Panc1 (cell line): ENCODE measurements around the gene FGF14. TPM values are rescaled to one million over a fixed set of nuclear protein-coding genes. Genes with fewer than 3 reads are reported as not detected.
A peak's percentile ranks its signal among the peaks of the same experiment; 100 is the strongest.

Experiments used
- ATAC-seq: fragments of 200-7000 bp; cut with Tn5 transposase; 2 replicates; pipeline ENCODE4 v1.9.1; 2020; ENCODE audit warnings: mild to moderate bottlenecking, moderate library complexity
- Bru-seq: library from RNA; stranded (reverse); fragments of 400-500 nt; gene quantifications from one replicate; lab custom pipeline; 2021; lab: Mats Ljungman, UMichigan
- BruChase-seq, 2 experiments: library from RNA; stranded (reverse); fragments of 400-500 nt; gene quantifications; one replicate each; lab custom pipeline; 2021; lab: Mats Ljungman, UMichigan
- BruUV-seq: library from RNA; stranded (reverse); fragments of 400-500 nt; replicated peaks from 2 replicates; lab custom pipeline; 2021; lab: Mats Ljungman, UMichigan
- CTCF ChIA-PET: fragments of 300-600 bp; sonication (Branson Sonifier 250); formaldehyde crosslinking; loops from one replicate; lab custom pipeline; 2022; ENCODE audit warnings: antibody characterized with exemption; lab: Charles Lee
- POLR2A ChIA-PET: fragments of 300-600 bp; sonication (Branson Sonifier 250); formaldehyde crosslinking; loops from one replicate; lab custom pipeline; 2022; ENCODE audit warnings: antibody characterized with exemption; lab: Charles Lee
- DNase-seq: peaks from one replicate; pipeline ENCODE4 v3.0.0-alpha.2; 2010; ENCODE audit warnings: low read depth, low spot score
- H3K27ac ChIP-seq: 2 replicates; pipeline ENCODE4 v1.5.1; 2011; ENCODE audit warnings: mild to moderate bottlenecking, low read length, inconsistent platforms
- H3K27me3 ChIP-seq: fragments of 200-500 bp; sonication (Bioruptor generic); 2 replicates; pipeline ENCODE4 v1.6.0; 2014; ENCODE audit warnings: low read length, inconsistent platforms; ENCODE audit not compliant: control insufficient read depth, insufficient read depth
- H3K36me3 ChIP-seq: fragments of 200-500 bp; sonication (Bioruptor generic); 2 replicates; pipeline ENCODE4 v1.5.1; 2014; ENCODE audit warnings: inconsistent platforms, mild to moderate bottlenecking, low read length, moderate library complexity; ENCODE audit not compliant: control insufficient read depth, insufficient read depth
- H3K4me1 ChIP-seq: 2 replicates; pipeline ENCODE4 v1.5.1; 2011; ENCODE audit warnings: inconsistent platforms, mild to moderate bottlenecking, low read length, moderate library complexity; ENCODE audit not compliant: control insufficient read depth, insufficient read depth
- H3K4me3 ChIP-seq, 2 experiments: 2 replicates each; pipeline ENCODE4 v1.5.1; 2011 to 2012; ENCODE audit warnings: low read depth in 2 of 2, low read length in 2 of 2, mild to moderate bottlenecking in 2 of 2, inconsistent platforms in 1 of 2, moderate library complexity in 1 of 2
- H3K9me3 ChIP-seq: fragments of 200-500 bp; sonication (Bioruptor generic); 2 replicates; pipeline ENCODE4 v1.5.1; 2014; ENCODE audit warnings: low read depth, mild to moderate bottlenecking, inconsistent platforms, low read length, moderate library complexity; ENCODE audit not compliant: control insufficient read depth, insufficient read depth
- POLR2AphosphoS5 ChIP-seq: IDR thresholded peaks from 2 replicates; pipeline ENCODE4 v1.6.1; 2012; ENCODE audit warnings: mild to moderate bottlenecking, low read depth, low read length, moderate library complexity
- SIN3A ChIP-seq: IDR thresholded peaks from 2 replicates; pipeline ENCODE4 v1.6.1; 2012; ENCODE audit warnings: low read depth, mild to moderate bottlenecking, low read length, moderate library complexity, borderline replicate concordance; ENCODE audit not compliant: insufficient read depth
- TCF7L2 ChIP-seq: IDR thresholded peaks from 2 replicates; pipeline ENCODE4 v1.6.1; 2011; ENCODE audit warnings: mild to moderate bottlenecking, low read depth, low read length, inconsistent platforms
- in situ Hi-C: cut with HindIII; loops from 2 replicates; pipeline ENCODE4 v1.10.0; 2016; ENCODE audit warnings: low sequenced_read_pairs, low pct_unique_long_range_greater_than_20kb
- intact Hi-C: fragments of 100-400 bp; cut with micrococcal nuclease; formaldehyde crosslinking; loops from one replicate; pipeline ENCODE4 v1.10.0; 2022; ENCODE audit not compliant: unreplicated experiment
- long read RNA-seq: library from polyadenylated mRNA; unstranded; transcript quantifications from one replicate; pipeline ENCODE4 v2.0.0, GENCODE V29; 2021; ENCODE audit not compliant: unreplicated experiment
- polyA plus RNA-seq: library from polyadenylated mRNA; unstranded; fragments of >200 nt; gene quantifications from one replicate; pipeline ENCODE4 v1.2.1, GENCODE V29; 2012; ENCODE audit warnings: missing spikeins; ENCODE audit not compliant: insufficient read length
- total RNA-seq: library from RNA; stranded (reverse); gene quantifications from one replicate; pipeline ENCODE4 v1.2.1, GENCODE V29; 2021; ENCODE audit not compliant: unreplicated experiment
- TF ChIP-seq, protein P1 (sequence below), 2 experiments: IDR thresholded peaks; 2 replicates each; pipeline ENCODE4 v1.6.1; 2011 to 2012; ENCODE audit warnings: low read depth in 2 of 2, control low read depth in 1 of 2, low read length in 1 of 2, mild to moderate bottlenecking in 1 of 2, moderate library complexity in 1 of 2; ENCODE audit not compliant: insufficient read depth in 1 of 2
- TF ChIP-seq, protein P2 (sequence below): fragments of 450-650 bp; IDR thresholded peaks from 2 replicates; pipeline ENCODE4 v1.5.1; 2017; ENCODE audit warnings: mild to moderate bottlenecking

FGF14 gene
- total RNA-seq (0.03 TPM), Bru-seq, nascent RNA (percentile 2 among the genes with signal in this experiment), BruChase-seq, experiment 1, labeled RNA remaining after a 2-hour chase (percentile 3 among the genes with signal in this experiment), BruChase-seq, experiment 2, labeled RNA remaining after a 6-hour chase (percentile 1 among the genes with signal in this experiment)
- polyA plus RNA-seq: 0.04 TPM
- long read RNA-seq: 0 reads

DNA sequence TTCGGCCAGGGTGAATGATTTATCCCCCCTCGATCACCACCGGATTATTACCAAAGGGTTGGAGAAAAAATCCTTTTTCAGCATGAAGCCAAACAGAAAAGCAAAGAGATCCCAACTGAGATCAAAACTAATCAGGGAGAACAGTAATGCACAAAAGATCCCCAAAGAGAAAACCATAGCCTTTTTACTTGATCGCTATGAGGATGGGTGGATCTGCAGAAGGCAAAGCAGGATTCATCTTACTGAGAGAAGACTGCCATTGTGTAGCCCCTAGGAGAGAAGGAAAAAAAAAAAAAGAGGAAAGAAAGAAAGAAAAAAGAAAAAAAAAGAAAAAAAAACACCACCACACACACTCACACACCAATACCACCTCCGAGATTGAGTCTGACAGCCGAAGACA, at the start of gene FGF14:
Gene FGF14, minus strand, starts transcription at position 283 of the 400 bp plus-strand sequence.
- DNase-seq: no peak
- intact Hi-C loops: no loop called here
- no peak for TF ChIP-seq TCF7L2
- TF ChIP-seq, protein P1, sequence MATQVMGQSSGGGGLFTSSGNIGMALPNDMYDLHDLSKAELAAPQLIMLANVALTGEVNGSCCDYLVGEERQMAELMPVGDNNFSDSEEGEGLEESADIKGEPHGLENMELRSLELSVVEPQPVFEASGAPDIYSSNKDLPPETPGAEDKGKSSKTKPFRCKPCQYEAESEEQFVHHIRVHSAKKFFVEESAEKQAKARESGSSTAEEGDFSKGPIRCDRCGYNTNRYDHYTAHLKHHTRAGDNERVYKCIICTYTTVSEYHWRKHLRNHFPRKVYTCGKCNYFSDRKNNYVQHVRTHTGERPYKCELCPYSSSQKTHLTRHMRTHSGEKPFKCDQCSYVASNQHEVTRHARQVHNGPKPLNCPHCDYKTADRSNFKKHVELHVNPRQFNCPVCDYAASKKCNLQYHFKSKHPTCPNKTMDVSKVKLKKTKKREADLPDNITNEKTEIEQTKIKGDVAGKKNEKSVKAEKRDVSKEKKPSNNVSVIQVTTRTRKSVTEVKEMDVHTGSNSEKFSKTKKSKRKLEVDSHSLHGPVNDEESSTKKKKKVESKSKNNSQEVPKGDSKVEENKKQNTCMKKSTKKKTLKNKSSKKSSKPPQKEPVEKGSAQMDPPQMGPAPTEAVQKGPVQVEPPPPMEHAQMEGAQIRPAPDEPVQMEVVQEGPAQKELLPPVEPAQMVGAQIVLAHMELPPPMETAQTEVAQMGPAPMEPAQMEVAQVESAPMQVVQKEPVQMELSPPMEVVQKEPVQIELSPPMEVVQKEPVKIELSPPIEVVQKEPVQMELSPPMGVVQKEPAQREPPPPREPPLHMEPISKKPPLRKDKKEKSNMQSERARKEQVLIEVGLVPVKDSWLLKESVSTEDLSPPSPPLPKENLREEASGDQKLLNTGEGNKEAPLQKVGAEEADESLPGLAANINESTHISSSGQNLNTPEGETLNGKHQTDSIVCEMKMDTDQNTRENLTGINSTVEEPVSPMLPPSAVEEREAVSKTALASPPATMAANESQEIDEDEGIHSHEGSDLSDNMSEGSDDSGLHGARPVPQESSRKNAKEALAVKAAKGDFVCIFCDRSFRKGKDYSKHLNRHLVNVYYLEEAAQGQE (IDR thresholded peaks at IDR 0.05; ENCODE audit: insufficient read depth in 1 of 2, low read depth in 2 of 2, low read length in 1 of 2): no peak
- TF ChIP-seq, protein P2, sequence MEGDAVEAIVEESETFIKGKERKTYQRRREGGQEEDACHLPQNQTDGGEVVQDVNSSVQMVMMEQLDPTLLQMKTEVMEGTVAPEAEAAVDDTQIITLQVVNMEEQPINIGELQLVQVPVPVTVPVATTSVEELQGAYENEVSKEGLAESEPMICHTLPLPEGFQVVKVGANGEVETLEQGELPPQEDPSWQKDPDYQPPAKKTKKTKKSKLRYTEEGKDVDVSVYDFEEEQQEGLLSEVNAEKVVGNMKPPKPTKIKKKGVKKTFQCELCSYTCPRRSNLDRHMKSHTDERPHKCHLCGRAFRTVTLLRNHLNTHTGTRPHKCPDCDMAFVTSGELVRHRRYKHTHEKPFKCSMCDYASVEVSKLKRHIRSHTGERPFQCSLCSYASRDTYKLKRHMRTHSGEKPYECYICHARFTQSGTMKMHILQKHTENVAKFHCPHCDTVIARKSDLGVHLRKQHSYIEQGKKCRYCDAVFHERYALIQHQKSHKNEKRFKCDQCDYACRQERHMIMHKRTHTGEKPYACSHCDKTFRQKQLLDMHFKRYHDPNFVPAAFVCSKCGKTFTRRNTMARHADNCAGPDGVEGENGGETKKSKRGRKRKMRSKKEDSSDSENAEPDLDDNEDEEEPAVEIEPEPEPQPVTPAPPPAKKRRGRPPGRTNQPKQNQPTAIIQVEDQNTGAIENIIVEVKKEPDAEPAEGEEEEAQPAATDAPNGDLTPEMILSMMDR: no peak
- in situ Hi-C loops: no loop called here
- Histone ChIP-seq H3K27me3 (peaks cover 8% of the 10 kb centered on the region), H3K36me3 (no peaks in the 10 kb centered on the region), H3K4me3 (peak within 1 kb of the TSS; percentile 41 to 44), H3K27ac (no peak within 1 kb of the TSS), H3K9me3 (no peaks in the 10 kb centered on the region), H3K4me1 (peaks cover 9% of the 10 kb centered on the region)
- no peak for ATAC-seq
- CTCF ChIA-PET: no interaction called here
- no TSS peak for BruUV-seq
- POLR2A ChIA-PET: no interaction called here

DNA sequence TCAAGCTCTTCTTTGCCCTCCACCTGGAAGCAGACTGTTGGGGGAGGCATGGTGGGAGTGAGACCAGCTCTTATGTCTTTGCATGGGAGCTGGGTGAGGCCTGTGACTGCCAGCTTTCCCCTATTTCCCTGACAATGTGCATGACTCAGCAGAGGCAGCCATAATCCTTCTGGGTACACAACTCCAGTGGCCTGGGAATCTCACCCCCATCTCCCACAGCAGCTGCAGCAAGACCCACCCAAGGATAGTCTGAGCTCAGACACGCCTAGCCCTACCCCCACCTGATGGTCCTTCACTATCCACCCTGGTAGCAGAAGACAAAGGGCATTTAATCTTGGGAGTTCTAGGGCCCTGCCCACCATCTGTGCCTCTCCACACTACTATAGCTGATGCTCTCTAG, 41.4 kb upstream of the FGF14 start:
- H3K27ac ChIP-seq: no peak overlapping the region
- no peak overlapping the region for H3K4me3 ChIP-seq
- intact Hi-C loops: no loop called here
- no TSS peak for BruUV-seq
- H3K4me1 ChIP-seq: no peaks in the 10 kb centered on the region
- ChIA-PET POLR2A (no interaction called here), CTCF (no interaction called here)
- in situ Hi-C loops: no loop called here
- H3K9me3 ChIP-seq: no peaks in the 10 kb centered on the region
- TF ChIP-seq, protein P2: no peak
- TF ChIP-seq TCF7L2 (no peak), SIN3A (no peak), POLR2AphosphoS5 (no peak)
- TF ChIP-seq, protein P1 (IDR thresholded peaks at IDR 0.05; ENCODE audit: insufficient read depth in 1 of 2, low read depth in 2 of 2, low read length in 1 of 2): no peak
- H3K36me3 ChIP-seq: no peaks in the 10 kb centered on the region
- H3K27me3 ChIP-seq: no peaks in the 10 kb centered on the region
- DNase-seq (no peak), ATAC-seq (no peak)
